Tibial nerve (tissue), 4 donors: Measurements from ENCODE around the gene PTPRG. TPM values are rescaled to one million over a fixed set of nuclear protein-coding genes. Genes with fewer than 3 reads are reported as not detected.
"Not testable (repeated sequence)": the region's sequence is repeated elsewhere in the genome, so short reads cannot be mapped to it uniquely, and the experiment has no call there.

Source experiments
- DNase-seq, 2 donors: peaks; one replicate each; pipeline ENCODE4 v3.0.0-alpha.2; 2019; ENCODE audit warnings: low spot score in 2 of 2
- H3K27ac ChIP-seq, 4 donors: fragments of 200-600 bp; sonication (generic) in 3 of 4; one replicate each; pipeline ENCODE4 v1.5.1; 2017 to 2019; ENCODE audit warnings: mild to moderate bottlenecking in 1 of 4
- H3K27me3 ChIP-seq, 2 donors: fragments of 200-600 bp; sonication (generic) in 1 of 2; one replicate each; pipeline versions ENCODE4 v1.5.1 to v1.6.0; 2017 to 2019
- H3K36me3 ChIP-seq, 3 donors: fragments of 200-600 bp; sonication (generic); one replicate each; pipeline ENCODE4 v1.5.1; 2018 to 2019
- H3K4me1 ChIP-seq, 4 donors: fragments of 200-600 bp; sonication (generic) in 3 of 4; one replicate each; pipeline ENCODE4 v1.5.1; 2017 to 2019
- H3K4me3 ChIP-seq, 4 donors: fragments of 200-600 bp; sonication (generic) in 3 of 4; one replicate each; pipeline ENCODE4 v1.5.1; 2017 to 2019; ENCODE audit warnings: mild to moderate bottlenecking in 1 of 4, moderate library complexity in 1 of 4
- H3K9me3 ChIP-seq, 4 donors: fragments of 200-600 bp; sonication (generic) in 3 of 4; one replicate each; pipeline ENCODE4 v1.5.1; 2017 to 2019
- CTCF ChIP-seq, 5 experiments: fragments of 200-600 bp in 3 of 5; fragments of 450-650 bp in 2 of 5; sonication (generic) in 3 of 5; IDR thresholded peaks; one replicate each; pipeline ENCODE4 v1.5.1; 2016 to 2019; ENCODE audit warnings: antibody characterized with exemption in 5 of 5, mild to moderate bottlenecking in 3 of 5, moderate library complexity in 2 of 5
- EP300 ChIP-seq, 2 donors: sonication (generic); formaldehyde crosslinking; IDR thresholded peaks; one replicate each; pipeline ENCODE4 v1.6.1; 2017; ENCODE audit warnings: antibody characterized with exemption in 2 of 2, mild to moderate bottlenecking in 1 of 2
- POLR2A ChIP-seq, 2 donors: fragments of 450-650 bp; IDR thresholded peaks; one replicate each; pipeline ENCODE4 v1.6.1; 2017; ENCODE audit warnings: antibody characterized with exemption in 2 of 2, mild to moderate bottlenecking in 2 of 2, moderate library complexity in 2 of 2
- WGBS, 2 donors: methylation state at CpG; one replicate each; pipeline ENCODE4 v1.1.5; 2018; 5-methylcytosine and 5-hydroxymethylcytosine counted together
- total RNA-seq, 4 donors: library from RNA; depleted of rRNA; stranded (reverse); fragments of >200 nt; gene quantifications; one replicate each; pipeline ENCODE4 v1.1.0, GENCODE V29; 2016

PTPRG gene
- total RNA-seq, 4 donors from 2014 or later = 112 to 174 (median 121) TPM

DNA sequence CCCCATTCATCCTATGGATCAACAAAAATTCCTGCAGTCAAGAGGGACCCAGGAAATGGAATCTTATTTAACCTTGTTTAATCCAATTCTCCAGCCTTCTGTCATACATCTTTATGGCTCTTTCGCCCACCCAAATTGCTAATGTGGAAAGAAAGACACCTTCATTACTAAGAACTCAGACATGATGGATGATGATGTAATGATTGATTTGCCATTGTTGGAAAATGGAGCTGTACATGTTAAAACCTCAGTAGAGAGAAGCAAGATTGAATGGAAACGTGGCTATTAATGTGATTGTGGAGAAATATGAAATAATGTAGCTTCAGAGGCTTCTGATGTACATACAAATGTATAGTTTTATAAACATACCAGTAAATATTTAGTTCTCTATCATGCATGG, 15.7 kb upstream of the PTPRG start:
- WGBS, 2 donors = 45 to 49% methylated on average over 2 of the region's 2 CpGs
- Histone ChIP-seq H3K27me3 (no peaks in the 10 kb centered on the region), H3K4me1 (no peaks in the 10 kb centered on the region), H3K4me3 (no peak overlapping the region), H3K27ac (no peak overlapping the region), H3K9me3 (peaks cover 0 to under 1% (median 0%) of the 10 kb centered on the region in 4 donors), H3K36me3 (no peaks in the 10 kb centered on the region)
- TF ChIP-seq CTCF (IDR thresholded peaks at IDR 0.05) (no peak), POLR2A (IDR thresholded peaks at IDR 0.05) (no peak), EP300 (IDR thresholded peaks at IDR 0.05) (no peak)
- DNase-seq = no peak

DNA sequence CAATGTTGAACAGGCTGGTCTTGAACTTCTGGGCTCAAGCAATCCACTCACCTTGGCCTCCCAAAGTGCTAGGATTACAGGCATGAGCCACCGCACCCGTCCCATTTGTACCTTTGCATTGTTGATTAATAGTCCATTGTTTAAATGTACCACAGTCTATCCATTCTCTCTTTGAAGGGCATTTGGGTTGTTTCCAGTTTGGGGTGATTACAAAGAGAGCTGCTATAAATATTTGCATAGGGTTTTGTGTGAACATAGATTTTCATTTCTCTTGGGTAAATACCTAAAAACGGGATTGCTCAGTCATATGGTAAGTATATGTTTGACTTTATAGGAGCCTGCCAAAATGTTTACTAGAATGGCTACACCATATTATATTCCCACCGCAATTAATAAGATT, 13.7 kb upstream of the PTPRG start:
- H3K4me1 ChIP-seq = no peaks in the 10 kb centered on the region
- 82 to 85% methylated on average over 4 of the region's 4 CpGs for WGBS, 2 donors
- H3K27me3 ChIP-seq = no peaks in the 10 kb centered on the region
- peaks cover 0 to 12% (median 0%) of the 10 kb centered on the region in 4 donors for H3K9me3 ChIP-seq
- TF ChIP-seq EP300 (IDR thresholded peaks at IDR 0.05) (no peak), CTCF (IDR thresholded peaks at IDR 0.05) (no peak)
- no peaks in the 10 kb centered on the region for H3K36me3 ChIP-seq
- DNase-seq = no peak
- no peak overlapping the region for H3K27ac ChIP-seq
- H3K4me3 ChIP-seq = no peak overlapping the region

- not testable (repeated sequence) for DNase-seq, H3K36me3 ChIP-seq, H3K4me1 ChIP-seq, H3K4me3 ChIP-seq, H3K27ac ChIP-seq, H3K27me3 ChIP-seq
- 91 to 95% methylated on average over 8 of the region's 8 CpGs for WGBS, 2 donors
- peaks cover 0 to 16% (median 0%) of the 10 kb centered on the region in 4 donors for H3K9me3 ChIP-seq
Measured at GRCh38 chr3:61552704-61553103, 8.7 kb upstream of the PTPRG start.

- Histone ChIP-seq H3K4me3 (peak overlapping the region in 1 of 4 donors; percentile 63), H3K27ac (peak overlapping the region in 3 of 4 donors; percentile 86 to 96 (median 94)), H3K9me3 (peaks cover 0 to 17% (median 0%) of the 10 kb centered on the region in 4 donors), H3K36me3 (no peaks in the 10 kb centered on the region), H3K4me1 (peaks cover 0 to 27% (median 0%) of the 10 kb centered on the region in 4 donors), H3K27me3 (peaks cover 0 to 25% of the 10 kb centered on the region in 2 donors)
- 49 to 58% methylated on average over 7 of the region's 7 CpGs for WGBS, 2 donors
- TF ChIP-seq CTCF (IDR thresholded peaks at IDR 0.05) = peak in 2 of 5 experiments; percentile 13
- no peak for TF ChIP-seq POLR2A (IDR thresholded peaks at IDR 0.05)
- no peak for DNase-seq
Measured at GRCh38 chr3:61559136-61559731, 2.1 kb upstream of the PTPRG start.

- Histone ChIP-seq H3K36me3 (no peaks in the 10 kb centered on the region), H3K27ac (peak overlapping the region; percentile 86 to 96 (median 90)), H3K27me3 (peaks cover 0 to 25% of the 10 kb centered on the region in 2 donors), H3K4me1 (peaks cover 0 to 37% (median 0%) of the 10 kb centered on the region in 4 donors), H3K9me3 (peaks cover 0 to 17% (median 0%) of the 10 kb centered on the region in 4 donors), H3K4me3 (peak overlapping the region; percentile 56 to 63 (median 62))
- WGBS, 2 donors = 1% methylated on average over 41 to 64 of the region's 64 CpGs
- TF ChIP-seq CTCF (IDR thresholded peaks at IDR 0.05) = peak in 2 of 5 experiments; percentile 34 to 41
- TF ChIP-seq POLR2A (IDR thresholded peaks at IDR 0.05) = peak in 1 of 2 donors; percentile 8
- peak; percentile 27 to 78 for TF ChIP-seq EP300 (IDR thresholded peaks at IDR 0.05)
- peak; percentile 74 to 78 for DNase-seq
Measured at GRCh38 chr3:61560517-61561373, 626 bp upstream of the PTPRG start.
